Activated CD4-positive, alpha-beta T cell treated with anti-CD3 and anti-CD28 coated beads, Interleukin-2, amount 10 ng/mL, durations not matched to agents 24 days and 14 days (primary cell): Measurements from ENCODE around the gene HMGXB3. TPM values are rescaled to one million over a fixed set of nuclear protein-coding genes. Genes with fewer than 3 reads are reported as not detected.
"Not testable (repeated sequence)": the region's sequence is repeated elsewhere in the genome, so short reads cannot be mapped to it uniquely, and the experiment has no call there.

Experiments used
- DNase-seq: peaks from one replicate; pipeline ENCODE4 v3.0.0; 2022
- H3K27ac Mint-ChIP-seq: one replicate; pipeline ENCODE4 v1.8.0; 2022; ENCODE audit warnings: mild to moderate bottlenecking, mixed read lengths
- H3K27me3 Mint-ChIP-seq: one replicate; pipeline ENCODE4 v1.8.0; 2022; ENCODE audit warnings: mixed read lengths
- H3K36me3 Mint-ChIP-seq: one replicate; pipeline ENCODE4 v1.8.0; 2022; ENCODE audit warnings: low read depth, mild to moderate bottlenecking, mixed read lengths
- H3K4me1 Mint-ChIP-seq: one replicate; pipeline ENCODE4 v1.8.0; 2021; ENCODE audit warnings: mixed read lengths
- H3K4me3 Mint-ChIP-seq: one replicate; pipeline ENCODE4 v1.8.0; 2022; ENCODE audit warnings: mild to moderate bottlenecking, moderate library complexity, mixed read lengths
- H3K9me3 Mint-ChIP-seq: one replicate; pipeline ENCODE4 v1.8.0; 2021; ENCODE audit warnings: mixed read lengths
- intact Hi-C: fragments of 100-400 bp; cut with micrococcal nuclease; formaldehyde crosslinking; loops from one replicate; pipeline ENCODE4 v1.15.1; 2023
- total RNA-seq: library from RNA; stranded (reverse); gene quantifications from 2 replicates; pipeline ENCODE4 v1.2.3, GENCODE V29; 2022

The HMGXB3 gene
- total RNA-seq, 1 donor from 2014 or later = 43.1 TPM

GRCh38 chr5:150044329-150044681 is 43.8 kb downstream of the HMGXB3 start:
- Mint-ChIP-seq H3K9me3 (no peaks in the 10 kb centered on the region), H3K27ac (no peak overlapping the region), H3K4me3 (no peak overlapping the region), H3K27me3 (no peaks in the 10 kb centered on the region), H3K4me1 (peaks cover 16% of the 10 kb centered on the region), H3K36me3 (peaks cover 72% of the 10 kb centered on the region)
- intact Hi-C loops = no loop called here
- DNase-seq = no peak

GRCh38 chr5:150044712-150045111 is 44.2 kb downstream of the HMGXB3 start:
- Mint-ChIP-seq H3K27me3 (no peaks in the 10 kb centered on the region), H3K4me1 (peaks cover 19% of the 10 kb centered on the region), H3K27ac (peak overlapping the region; percentile 4), H3K9me3 (no peaks in the 10 kb centered on the region), H3K4me3 (no peak overlapping the region), H3K36me3 (peaks cover 73% of the 10 kb centered on the region)
- intact Hi-C loops = no loop called here
- DNase-seq = no peak

GRCh38 chr5:150045549-150045948 is 45.0 kb downstream of the HMGXB3 start:
- Mint-ChIP-seq H3K27me3 (no peaks in the 10 kb centered on the region), H3K27ac (peak overlapping the region; percentile 8), H3K4me3 (no peak overlapping the region), H3K36me3 (peaks cover 76% of the 10 kb centered on the region), H3K9me3 (no peaks in the 10 kb centered on the region), H3K4me1 (peaks cover 19% of the 10 kb centered on the region)
- DNase-seq = no peak
- intact Hi-C loops = no loop called here

- Mint-ChIP-seq H3K27me3 (no peaks in the 10 kb centered on the region), H3K4me1 (peaks cover 19% of the 10 kb centered on the region), H3K4me3 (no peak overlapping the region), H3K9me3 (no peaks in the 10 kb centered on the region), H3K27ac (no peak overlapping the region), H3K36me3 (peaks cover 76% of the 10 kb centered on the region)
- DNase-seq = no peak
- intact Hi-C loops = no loop called here
These were observed 45.5 kb downstream of the HMGXB3 start for GRCh38 chr5:150046031-150046430.

DNA sequence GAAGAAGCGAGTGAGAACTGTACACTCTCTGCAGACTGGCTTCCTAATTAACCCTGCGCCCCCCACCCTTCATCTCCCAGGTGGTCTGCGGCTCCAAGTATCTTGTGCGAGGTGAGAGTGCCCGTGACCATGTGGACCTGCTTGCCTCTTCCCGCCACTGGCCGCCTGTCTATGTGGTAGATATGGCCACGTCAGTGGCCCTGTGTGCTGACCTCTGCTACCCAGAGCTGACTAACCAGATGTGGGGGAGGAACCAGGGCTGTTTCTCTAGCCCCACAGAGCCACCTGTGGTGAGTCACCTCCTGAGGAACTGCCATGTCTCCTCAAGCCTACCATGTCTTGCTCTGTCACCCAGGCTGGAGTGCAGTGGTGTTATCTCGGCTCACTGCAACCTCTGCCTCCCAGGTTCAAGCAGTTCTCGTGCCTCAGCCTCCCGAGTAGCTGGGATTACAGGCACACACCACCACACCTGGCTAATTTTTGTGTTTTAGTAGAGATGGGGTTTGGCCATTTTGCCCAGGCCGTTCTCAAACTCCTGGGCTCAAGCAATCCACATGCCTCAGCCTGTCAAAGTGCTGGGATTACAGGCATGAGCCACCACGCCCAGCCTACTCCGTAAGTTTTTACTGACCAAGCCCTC is 49.8 kb downstream of the HMGXB3 start:
- DNase-seq, H3K27me3 Mint-ChIP-seq, H3K4me3 Mint-ChIP-seq, intact Hi-C loops, H3K27ac Mint-ChIP-seq, H3K9me3 Mint-ChIP-seq, H3K4me1 Mint-ChIP-seq: not testable (repeated sequence)
- peaks cover 70% of the 10 kb centered on the region for H3K36me3 Mint-ChIP-seq

DNA sequence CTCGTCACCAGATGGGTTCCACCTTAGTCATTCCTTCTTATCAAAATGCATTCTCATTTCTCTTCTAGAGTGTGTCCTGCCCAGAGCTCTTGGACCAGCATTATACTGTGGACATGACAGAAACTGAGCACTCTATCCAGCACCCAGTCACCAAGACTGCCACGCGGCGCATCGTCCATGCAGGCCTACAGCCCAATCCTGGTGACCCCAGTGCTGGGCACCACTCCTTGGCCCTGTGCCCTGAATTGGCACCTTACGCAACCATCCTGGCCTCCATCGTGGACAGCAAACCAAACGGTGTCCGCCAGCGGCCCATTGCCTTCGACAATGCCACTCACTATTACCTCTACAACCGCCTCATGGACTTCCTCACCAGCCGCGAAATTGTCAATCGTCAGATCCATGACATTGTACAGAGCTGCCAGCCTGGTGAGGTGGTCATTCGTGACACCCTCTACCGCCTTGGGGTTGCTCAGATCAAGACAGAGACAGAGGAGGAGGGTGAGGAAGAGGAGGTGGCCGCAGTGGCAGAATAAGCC is 51.2 kb downstream of the HMGXB3 start:
- Mint-ChIP-seq H3K27me3 (no peaks in the 10 kb centered on the region), H3K9me3 (no peaks in the 10 kb centered on the region), H3K36me3 (peaks cover 64% of the 10 kb centered on the region), H3K4me1 (peaks cover 6% of the 10 kb centered on the region), H3K4me3 (no peak overlapping the region), H3K27ac (peak overlapping the region; percentile 29)
- intact Hi-C loops = no loop called here
- DNase-seq = no peak

- no peak for DNase-seq
- H3K27me3 Mint-ChIP-seq = no peaks in the 10 kb centered on the region
- H3K9me3 Mint-ChIP-seq = no peaks in the 10 kb centered on the region
- H3K36me3 Mint-ChIP-seq = peaks cover 60% of the 10 kb centered on the region
- H3K27ac Mint-ChIP-seq = peak overlapping the region; percentile 56
- no peak overlapping the region for H3K4me3 Mint-ChIP-seq
- peaks cover 6% of the 10 kb centered on the region for H3K4me1 Mint-ChIP-seq
- intact Hi-C loops = no loop called here
These were observed 51.9 kb downstream of the HMGXB3 start for GRCh38 chr5:150052226-150052955.

- H3K27me3 Mint-ChIP-seq = no peaks in the 10 kb centered on the region
- no peaks in the 10 kb centered on the region for H3K9me3 Mint-ChIP-seq
- peaks cover 6% of the 10 kb centered on the region for H3K4me1 Mint-ChIP-seq
- peaks cover 54% of the 10 kb centered on the region for H3K36me3 Mint-ChIP-seq
- intact Hi-C loops = no loop called here
- H3K4me3 Mint-ChIP-seq = no peak overlapping the region
- peak overlapping the region; percentile 66 for H3K27ac Mint-ChIP-seq
- no peak for DNase-seq
These were observed 52.6 kb downstream of the HMGXB3 start for GRCh38 chr5:150052956-150053712.

DNA sequence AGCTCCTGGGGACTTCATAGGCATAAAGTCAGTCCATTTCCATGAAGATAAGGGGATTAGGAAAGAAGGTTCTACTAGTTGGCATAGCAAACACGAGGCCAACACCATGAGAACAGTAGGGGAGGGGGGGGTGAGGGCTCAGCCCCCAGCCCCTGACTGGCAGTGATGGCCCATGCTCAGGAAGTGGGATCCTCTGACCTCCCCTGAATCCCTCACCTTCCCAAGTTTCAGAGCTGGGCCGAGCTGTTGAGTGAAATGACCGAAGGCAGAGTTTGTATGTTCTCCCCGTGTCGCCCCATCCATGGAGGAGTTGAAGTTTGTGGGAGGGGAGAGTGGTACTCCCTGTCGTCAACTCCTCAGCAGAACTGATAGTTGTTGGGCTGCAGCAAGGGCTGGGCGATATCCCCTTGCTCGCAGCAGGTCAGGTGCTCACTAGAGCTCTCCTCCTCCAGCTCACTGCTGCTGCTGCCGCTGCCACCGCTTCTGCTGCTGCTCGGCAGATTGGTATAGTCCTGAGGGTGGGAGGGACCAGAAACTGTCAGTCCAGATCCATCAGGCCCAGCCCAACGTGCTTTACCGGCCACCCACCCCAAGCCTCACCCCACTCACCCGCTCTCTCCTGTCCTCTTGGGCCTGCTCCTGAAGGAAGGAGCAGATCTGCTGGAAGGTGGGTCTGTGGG is 53.3 kb downstream of the HMGXB3 start:
- Mint-ChIP-seq H3K27ac (peak overlapping the region; percentile 67), H3K4me1 (peaks cover 13% of the 10 kb centered on the region), H3K4me3 (no peak overlapping the region), H3K36me3 (peaks cover 47% of the 10 kb centered on the region), H3K27me3 (no peaks in the 10 kb centered on the region), H3K9me3 (no peaks in the 10 kb centered on the region)
- intact Hi-C loops = no loop called here
- DNase-seq = no peak

DNA sequence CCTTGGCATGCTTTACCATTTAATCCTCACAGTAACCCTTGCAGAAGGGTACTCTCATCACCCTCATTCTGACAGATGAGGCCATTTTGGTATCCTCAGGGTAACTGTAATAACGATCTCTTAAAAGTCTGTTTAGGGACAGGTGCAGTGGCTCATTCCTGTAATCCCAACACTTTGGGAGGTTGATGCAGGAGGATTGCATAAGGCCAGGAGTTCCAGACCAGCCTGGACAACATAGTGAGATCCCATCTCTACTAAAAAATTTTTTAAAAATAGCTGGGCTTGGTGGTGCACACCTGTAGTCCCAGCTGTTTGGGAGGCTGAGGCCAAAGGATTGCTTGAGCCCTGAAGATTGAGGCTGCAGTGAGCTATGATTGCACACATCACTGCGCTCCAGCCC is 54.0 kb downstream of the HMGXB3 start:
- DNase-seq = no peak
- no peak overlapping the region for H3K27ac Mint-ChIP-seq
- peaks cover 40% of the 10 kb centered on the region for H3K36me3 Mint-ChIP-seq
- H3K27me3 Mint-ChIP-seq = no peaks in the 10 kb centered on the region
- H3K4me1 Mint-ChIP-seq = peaks cover 11% of the 10 kb centered on the region
- H3K4me3 Mint-ChIP-seq = no peak overlapping the region
- intact Hi-C loops = no loop called here
- no peaks in the 10 kb centered on the region for H3K9me3 Mint-ChIP-seq

DNA sequence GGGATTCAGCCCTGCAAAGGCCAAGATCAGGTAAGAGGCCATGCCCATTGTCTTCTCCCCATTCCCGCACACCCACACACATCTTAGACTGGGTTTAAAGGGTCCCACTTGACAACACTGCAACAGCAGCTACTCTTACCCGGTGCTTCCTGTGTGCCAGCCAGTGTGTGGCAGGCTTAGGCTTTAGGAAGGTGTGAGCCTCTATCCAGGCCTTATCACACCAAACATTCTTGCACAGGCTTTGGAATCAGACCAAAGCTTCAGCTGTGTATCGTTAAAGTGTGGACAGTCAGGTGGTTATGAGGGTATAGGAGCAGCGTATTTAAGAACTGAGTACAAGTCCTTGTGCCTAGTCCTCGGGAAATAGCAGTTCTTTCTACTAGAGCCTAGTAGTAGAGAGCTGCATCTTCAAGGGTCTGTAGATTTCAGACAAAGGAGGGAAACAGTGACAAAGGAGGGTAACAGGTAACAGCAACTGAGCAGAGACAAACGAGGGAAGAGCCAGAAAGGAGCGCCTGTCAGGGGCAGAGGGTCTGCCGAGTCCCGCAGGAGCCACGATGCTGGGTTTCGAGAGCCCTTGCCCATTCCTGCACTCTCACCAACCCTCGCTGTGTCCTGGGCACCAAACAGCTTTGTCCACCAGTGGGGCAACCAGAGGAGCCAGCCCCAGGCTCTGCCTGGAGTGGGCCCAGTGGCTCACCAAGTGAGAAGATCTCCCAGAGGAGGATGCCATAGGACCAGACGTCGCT is 55.0 kb downstream of the HMGXB3 start:
- H3K27ac Mint-ChIP-seq = no peak overlapping the region
- intact Hi-C loops = no loop called here
- DNase-seq = no peak
- H3K4me1 Mint-ChIP-seq = peaks cover 11% of the 10 kb centered on the region
- no peaks in the 10 kb centered on the region for H3K27me3 Mint-ChIP-seq
- no peak overlapping the region for H3K4me3 Mint-ChIP-seq
- peaks cover 32% of the 10 kb centered on the region for H3K36me3 Mint-ChIP-seq
- H3K9me3 Mint-ChIP-seq = no peaks in the 10 kb centered on the region

GRCh38 chr5:150056075-150056443 is 55.5 kb downstream of the HMGXB3 start:
- intact Hi-C loops = no loop called here
- Mint-ChIP-seq H3K4me3 (no peak overlapping the region), H3K4me1 (peaks cover 11% of the 10 kb centered on the region), H3K36me3 (peaks cover 26% of the 10 kb centered on the region), H3K9me3 (no peaks in the 10 kb centered on the region), H3K27me3 (no peaks in the 10 kb centered on the region), H3K27ac (no peak overlapping the region)
- DNase-seq = no peak

DNA sequence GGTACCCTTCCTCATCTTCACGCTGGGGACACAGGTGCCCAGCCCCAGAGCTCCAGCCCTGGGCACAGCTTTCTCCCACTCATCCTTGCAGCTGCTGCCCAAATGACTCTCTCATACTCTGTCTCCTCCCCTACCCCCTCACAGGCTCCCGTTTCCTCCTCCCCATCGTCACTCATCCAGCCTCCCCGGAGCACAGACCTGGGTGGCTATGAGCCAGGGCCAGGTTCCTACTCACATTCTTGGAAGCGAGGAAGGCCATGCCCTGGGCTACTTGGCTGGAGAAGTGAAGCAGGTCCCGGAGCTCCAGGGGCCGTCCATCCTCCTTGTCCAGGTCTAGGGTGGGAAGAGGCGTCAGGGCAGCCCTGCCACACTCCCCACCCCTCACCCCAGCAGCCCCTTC is 56.5 kb downstream of the HMGXB3 start:
- H3K4me1 Mint-ChIP-seq = peaks cover 11% of the 10 kb centered on the region
- no peak overlapping the region for H3K27ac Mint-ChIP-seq

More for the DNA sequence above, 56.5 kb downstream of the HMGXB3 start:
- H3K4me3 Mint-ChIP-seq = no peak overlapping the region
- intact Hi-C loops = no loop called here
- DNase-seq = no peak
- H3K36me3 Mint-ChIP-seq = peaks cover 17% of the 10 kb centered on the region
- H3K27me3 Mint-ChIP-seq = no peaks in the 10 kb centered on the region
- H3K9me3 Mint-ChIP-seq = no peaks in the 10 kb centered on the region
